Nephron progenitor cell (in vitro differentiated cells): ENCODE data around the gene TRPM6.

Source experiments
- DNase-seq: peaks from one replicate; pipeline ENCODE4 v3.0.0; 2021
- H3K27ac Mint-ChIP-seq: 2 replicates; pipeline ENCODE4 v1.8.0; 2021; ENCODE audit warnings: mild to moderate bottlenecking, moderate library complexity, mixed read lengths
- H3K27me3 Mint-ChIP-seq: 2 replicates; pipeline ENCODE4 v1.8.0; 2021; ENCODE audit warnings: mild to moderate bottlenecking, low read depth, mixed read lengths; ENCODE audit not compliant: poor library complexity
- H3K36me3 Mint-ChIP-seq: 2 replicates; pipeline ENCODE4 v1.8.0; 2021; ENCODE audit warnings: low read depth, mixed read lengths
- H3K4me1 Mint-ChIP-seq: 2 replicates; pipeline ENCODE4 v1.8.0; 2021; ENCODE audit warnings: mixed read lengths
- H3K4me3 Mint-ChIP-seq: 2 replicates; pipeline ENCODE4 v1.8.0; 2021; ENCODE audit warnings: mild to moderate bottlenecking, moderate library complexity, mixed read lengths
- H3K9me3 Mint-ChIP-seq: 2 replicates; pipeline ENCODE4 v1.8.0; 2021; ENCODE audit warnings: mild to moderate bottlenecking, moderate library complexity, mixed read lengths
- TF ChIP-seq, protein P1 (sequence below): fragments of 200-600 bp; sonication (generic); IDR thresholded peaks from 2 replicates; pipeline ENCODE4 v1.5.0; 2021; ENCODE audit warnings: antibody characterized with exemption

Gene TRPM6

DNA sequence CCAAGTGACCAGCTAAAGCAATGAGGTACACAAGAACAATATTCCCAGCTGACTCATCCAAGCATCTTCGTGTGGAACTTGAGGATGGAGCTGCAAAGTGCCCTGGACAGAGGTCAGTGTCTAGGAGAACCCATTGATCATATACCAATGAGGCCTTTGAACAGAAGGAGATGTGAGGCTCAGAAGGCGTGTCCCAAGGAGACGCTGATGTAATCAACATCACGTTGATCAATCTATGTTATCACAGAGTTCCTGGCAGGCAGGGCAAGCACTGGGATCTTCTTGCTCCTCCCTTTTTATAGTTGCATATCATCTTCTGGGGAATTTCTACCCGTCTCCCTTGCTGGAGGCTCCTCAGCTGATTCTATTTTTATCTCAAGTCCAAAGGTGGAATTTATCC, 163.4 kb downstream of the TRPM6 start:
- TF ChIP-seq, protein P1, sequence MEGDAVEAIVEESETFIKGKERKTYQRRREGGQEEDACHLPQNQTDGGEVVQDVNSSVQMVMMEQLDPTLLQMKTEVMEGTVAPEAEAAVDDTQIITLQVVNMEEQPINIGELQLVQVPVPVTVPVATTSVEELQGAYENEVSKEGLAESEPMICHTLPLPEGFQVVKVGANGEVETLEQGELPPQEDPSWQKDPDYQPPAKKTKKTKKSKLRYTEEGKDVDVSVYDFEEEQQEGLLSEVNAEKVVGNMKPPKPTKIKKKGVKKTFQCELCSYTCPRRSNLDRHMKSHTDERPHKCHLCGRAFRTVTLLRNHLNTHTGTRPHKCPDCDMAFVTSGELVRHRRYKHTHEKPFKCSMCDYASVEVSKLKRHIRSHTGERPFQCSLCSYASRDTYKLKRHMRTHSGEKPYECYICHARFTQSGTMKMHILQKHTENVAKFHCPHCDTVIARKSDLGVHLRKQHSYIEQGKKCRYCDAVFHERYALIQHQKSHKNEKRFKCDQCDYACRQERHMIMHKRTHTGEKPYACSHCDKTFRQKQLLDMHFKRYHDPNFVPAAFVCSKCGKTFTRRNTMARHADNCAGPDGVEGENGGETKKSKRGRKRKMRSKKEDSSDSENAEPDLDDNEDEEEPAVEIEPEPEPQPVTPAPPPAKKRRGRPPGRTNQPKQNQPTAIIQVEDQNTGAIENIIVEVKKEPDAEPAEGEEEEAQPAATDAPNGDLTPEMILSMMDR: no peak
- H3K36me3 Mint-ChIP-seq: no peaks in the 10 kb centered on the region
- no peaks in the 10 kb centered on the region for H3K9me3 Mint-ChIP-seq
- H3K27ac Mint-ChIP-seq: no peak overlapping the region
- H3K4me1 Mint-ChIP-seq: peaks cover 2% of the 10 kb centered on the region
- H3K4me3 Mint-ChIP-seq: no peak overlapping the region
- peaks cover 4% of the 10 kb centered on the region for H3K27me3 Mint-ChIP-seq
- DNase-seq: no peak

DNA sequence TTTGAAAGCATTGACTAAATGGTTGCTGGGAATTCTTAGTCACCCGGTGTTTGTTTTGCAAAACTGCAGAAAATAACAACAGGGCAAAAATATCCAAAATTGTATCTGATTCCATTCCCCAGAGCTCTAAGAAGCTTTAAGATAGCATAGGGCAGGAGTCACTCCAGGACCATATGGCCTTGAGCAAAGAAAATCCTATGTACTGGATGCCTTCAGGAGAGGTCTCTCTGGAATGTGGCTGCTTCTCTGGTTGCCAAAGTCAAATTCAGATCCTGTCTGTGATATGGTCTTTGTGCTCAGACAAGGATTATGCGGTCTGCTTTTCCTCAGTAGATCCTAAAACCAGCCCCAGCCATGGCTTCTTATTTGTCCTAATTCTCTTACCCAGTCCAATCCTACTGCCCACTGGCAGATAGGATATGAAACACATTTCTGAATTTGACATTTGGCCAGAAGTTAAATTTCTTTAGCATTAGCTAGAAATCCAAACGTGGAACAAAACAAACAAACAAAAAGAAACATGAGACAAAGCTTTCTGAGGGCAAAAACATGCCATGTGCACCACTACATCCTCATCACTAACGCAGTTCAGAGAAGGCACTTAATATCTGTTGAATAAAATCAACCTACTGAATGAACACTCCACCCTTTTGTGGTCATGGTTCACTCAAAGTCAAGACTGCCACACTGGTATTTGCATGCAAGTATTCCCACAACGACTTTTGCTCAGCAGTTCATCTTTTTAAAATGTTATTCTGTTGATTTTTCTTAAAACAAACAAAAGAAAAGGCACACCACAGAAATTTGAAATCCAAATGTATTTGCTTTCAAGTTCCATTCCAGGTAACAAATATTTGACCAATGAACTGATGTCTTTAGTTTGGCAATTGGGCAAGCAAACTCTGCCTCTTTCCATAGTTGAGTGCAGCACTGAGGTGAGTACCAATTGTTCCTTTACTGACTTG, 165.7 kb downstream of the TRPM6 start:
- Mint-ChIP-seq H3K4me3 (no peak overlapping the region), H3K9me3 (no peaks in the 10 kb centered on the region), H3K27me3 (peaks cover 4% of the 10 kb centered on the region), H3K27ac (no peak overlapping the region), H3K36me3 (no peaks in the 10 kb centered on the region), H3K4me1 (no peaks in the 10 kb centered on the region)
- DNase-seq: no peak
- TF ChIP-seq, protein P1: no peak

DNA sequence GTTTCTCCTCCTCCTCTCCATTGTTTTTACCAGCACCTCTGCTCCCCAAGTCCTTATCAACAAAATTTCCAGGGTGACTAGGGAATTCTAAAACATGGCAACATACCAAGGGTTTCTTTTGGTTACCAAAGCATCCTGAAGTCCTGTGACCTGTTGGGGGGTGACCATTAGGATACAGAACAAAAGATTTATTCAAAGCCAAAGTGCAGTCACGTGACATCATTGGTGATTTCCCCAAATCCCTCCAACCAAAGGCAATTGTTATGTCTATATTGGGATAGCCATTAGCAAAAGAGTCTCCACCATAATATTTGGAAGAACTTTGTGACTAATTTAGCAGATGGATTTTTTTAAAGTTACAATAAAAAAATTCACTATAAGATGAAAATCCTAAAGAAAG, 168.4 kb downstream of the TRPM6 start:
- Mint-ChIP-seq H3K4me1 (no peaks in the 10 kb centered on the region), H3K27me3 (peaks cover 4% of the 10 kb centered on the region), H3K27ac (no peak overlapping the region), H3K36me3 (no peaks in the 10 kb centered on the region), H3K4me3 (no peak overlapping the region), H3K9me3 (no peaks in the 10 kb centered on the region)
- TF ChIP-seq, protein P1: no peak
- no peak for DNase-seq

DNA sequence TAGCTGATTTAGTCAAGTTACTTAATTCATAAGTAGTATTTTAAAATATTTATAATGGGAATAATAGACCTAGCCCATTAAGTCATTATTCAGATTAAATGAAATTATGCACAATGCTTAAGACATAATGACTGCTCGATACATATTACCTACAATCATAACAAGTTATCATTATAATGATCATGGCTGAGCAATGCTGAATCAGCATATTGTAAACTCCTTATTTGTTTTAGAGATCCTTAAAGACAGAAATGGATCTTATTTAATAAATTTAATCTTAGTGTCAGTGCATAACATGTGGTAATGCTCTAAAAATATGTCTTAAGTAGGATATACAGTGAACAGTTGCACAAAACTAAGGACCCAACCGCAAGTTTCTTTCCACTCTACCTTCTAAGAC, 169.0 kb downstream of the TRPM6 start:
- TF ChIP-seq, protein P1: no peak
- Mint-ChIP-seq H3K27me3 (peaks cover 4% of the 10 kb centered on the region), H3K4me1 (no peaks in the 10 kb centered on the region), H3K9me3 (no peaks in the 10 kb centered on the region), H3K36me3 (no peaks in the 10 kb centered on the region), H3K27ac (no peak overlapping the region), H3K4me3 (no peak overlapping the region)
- no peak for DNase-seq

DNA sequence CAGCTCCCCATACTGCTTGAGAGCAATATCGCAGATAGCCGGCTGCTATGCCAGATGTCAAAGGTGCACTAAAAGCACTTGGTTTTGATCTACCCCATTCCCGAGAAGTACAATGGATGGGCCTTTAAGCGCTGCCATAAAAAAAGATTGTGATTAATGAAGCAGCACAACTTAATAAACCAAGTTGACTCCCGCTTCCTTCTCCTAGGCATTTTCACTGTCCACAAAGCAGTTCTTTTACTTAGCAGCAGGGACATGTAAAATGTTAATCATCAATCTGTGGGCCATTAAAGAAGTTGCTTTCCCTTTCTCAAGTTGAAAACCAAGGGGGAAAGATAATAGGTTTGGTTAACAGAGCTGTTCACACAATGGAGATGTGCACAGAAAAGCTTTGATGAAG, 176.4 kb downstream of the TRPM6 start:
- Mint-ChIP-seq H3K4me1 (peaks cover 6% of the 10 kb centered on the region), H3K27ac (no peak overlapping the region), H3K9me3 (no peaks in the 10 kb centered on the region), H3K4me3 (no peak overlapping the region), H3K36me3 (no peaks in the 10 kb centered on the region), H3K27me3 (peaks cover 7% of the 10 kb centered on the region)
- TF ChIP-seq, protein P1: no peak
- peak; percentile 8 for DNase-seq

DNA sequence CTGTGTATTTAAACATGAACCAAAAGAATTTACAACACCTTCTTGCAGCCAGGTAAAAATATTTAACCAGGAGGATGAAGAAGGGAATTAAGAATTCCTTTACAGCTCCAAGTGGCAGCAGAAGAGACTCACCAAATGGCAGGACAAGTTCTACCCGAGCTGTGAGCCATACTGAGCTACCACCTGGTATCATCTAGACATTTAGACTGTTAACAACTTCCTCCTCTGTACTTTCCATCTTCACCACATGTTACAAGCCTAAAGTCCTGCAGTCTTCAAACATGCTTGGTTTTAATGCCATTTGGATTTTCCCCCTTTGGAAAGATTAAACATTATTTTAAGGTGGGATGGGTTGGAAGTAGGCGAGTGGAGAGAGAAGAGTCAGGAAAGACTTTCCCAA, 190.2 kb downstream of the TRPM6 start:
- H3K27ac Mint-ChIP-seq: no peak overlapping the region
- H3K36me3 Mint-ChIP-seq: no peaks in the 10 kb centered on the region
- H3K4me1 Mint-ChIP-seq: no peaks in the 10 kb centered on the region
- H3K4me3 Mint-ChIP-seq: no peak overlapping the region
- H3K9me3 Mint-ChIP-seq: no peaks in the 10 kb centered on the region
- no peaks in the 10 kb centered on the region for H3K27me3 Mint-ChIP-seq
- DNase-seq: no peak
- TF ChIP-seq, protein P1: no peak
